T-helper 1 cell treated with Interleukin-12 subunit alpha and Interleukin-12 subunit beta and Interleukin-4 antibody, amounts not matched to agents 30 μg/mL and 1 μg/mL, for 36 hours (primary cell): Measurements from ENCODE around the gene C2orf76.
A peak's percentile ranks its signal among the peaks of the same experiment; 100 is the strongest.

Experiments used
- H3K27ac Mint-ChIP-seq: one replicate; pipeline ENCODE4 v1.8.0; 2021; ENCODE audit warnings: mild to moderate bottlenecking, mixed read lengths
- H3K27me3 Mint-ChIP-seq: one replicate; pipeline ENCODE4 v1.8.0; 2021; ENCODE audit warnings: low read depth, mixed read lengths
- H3K36me3 Mint-ChIP-seq: one replicate; pipeline ENCODE4 v1.8.0; 2021; ENCODE audit warnings: low read depth, mixed read lengths
- H3K4me1 Mint-ChIP-seq: one replicate; pipeline ENCODE4 v1.8.0; 2021; ENCODE audit warnings: low read depth, mixed read lengths
- H3K4me3 Mint-ChIP-seq: one replicate; pipeline ENCODE4 v1.8.0; 2021; ENCODE audit warnings: mild to moderate bottlenecking, moderate library complexity, mixed read lengths
- H3K9me3 Mint-ChIP-seq: one replicate; pipeline ENCODE4 v1.8.0; 2021; ENCODE audit warnings: mixed read lengths

The C2orf76 gene

GRCh38 chr2:119367472-119368099, 952 bp upstream of the C2orf76 start:
- no peaks in the 10 kb centered on the region for H3K27me3 Mint-ChIP-seq
- no peaks in the 10 kb centered on the region for H3K9me3 Mint-ChIP-seq

GRCh38 chr2:119366161-119366648, 429 bp downstream of the C2orf76 start:
- no peaks in the 10 kb centered on the region for H3K9me3 Mint-ChIP-seq
- H3K27ac Mint-ChIP-seq: peak overlapping the region; percentile 98
- H3K27me3 Mint-ChIP-seq: no peaks in the 10 kb centered on the region
- H3K4me3 Mint-ChIP-seq: peak overlapping the region; percentile 99
- H3K36me3 Mint-ChIP-seq: peaks cover 29% of the 10 kb centered on the region
- H3K4me1 Mint-ChIP-seq: peaks cover 37% of the 10 kb centered on the region

More at GRCh38 chr2:119367472-119368099, 952 bp upstream of the C2orf76 start:
- Mint-ChIP-seq H3K4me1 (peaks cover 36% of the 10 kb centered on the region), H3K27ac (peak overlapping the region; percentile 98), H3K36me3 (peaks cover 40% of the 10 kb centered on the region), H3K4me3 (peak overlapping the region; percentile 99)

DNA sequence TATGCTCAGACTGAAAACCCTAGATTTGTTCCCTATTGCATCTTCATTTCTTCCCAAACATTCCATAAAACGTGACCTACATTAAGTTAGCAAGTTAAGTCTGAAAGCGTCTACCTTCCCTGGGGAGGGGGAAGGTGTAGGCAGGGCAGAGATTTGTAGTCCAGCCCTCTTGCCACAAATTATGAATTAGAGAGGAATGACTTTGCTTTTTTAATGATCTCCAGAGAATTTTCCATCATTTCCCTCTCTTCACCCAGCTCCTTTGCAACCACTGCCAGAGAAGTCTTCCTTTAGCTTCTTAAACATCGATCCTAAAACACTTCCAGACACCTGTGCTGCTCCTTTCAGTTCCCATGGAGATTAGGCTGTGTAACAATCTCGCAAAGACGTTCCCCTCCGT, 1.2 kb downstream of the C2orf76 start:
- Mint-ChIP-seq H3K4me3 (peak overlapping the region; percentile 99), H3K27ac (peak overlapping the region; percentile 98), H3K9me3 (no peaks in the 10 kb centered on the region), H3K27me3 (no peaks in the 10 kb centered on the region), H3K4me1 (peaks cover 37% of the 10 kb centered on the region), H3K36me3 (peaks cover 24% of the 10 kb centered on the region)

DNA sequence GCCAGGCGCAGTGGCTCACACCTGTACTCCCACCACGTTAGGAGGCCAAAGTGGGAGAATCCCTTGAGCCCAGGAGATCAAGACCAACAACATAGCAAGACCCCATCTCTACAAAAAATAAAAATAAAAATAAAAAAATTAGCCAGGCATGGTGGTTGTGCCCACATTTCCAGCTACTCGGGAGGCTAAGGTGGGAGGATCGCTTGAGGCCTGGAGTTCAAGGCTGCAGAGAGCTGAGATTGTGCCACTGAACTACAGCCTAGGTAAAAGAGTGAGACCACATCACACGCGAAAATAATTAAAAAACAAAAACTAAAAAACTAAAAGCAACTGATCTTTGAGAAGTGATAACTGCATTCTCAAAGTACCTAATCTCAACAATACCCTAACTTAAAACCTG, 1.8 kb downstream of the C2orf76 start:
- Mint-ChIP-seq H3K27ac (no peak overlapping the region), H3K27me3 (no peaks in the 10 kb centered on the region), H3K4me3 (peak overlapping the region; percentile 99), H3K4me1 (peaks cover 33% of the 10 kb centered on the region), H3K9me3 (no peaks in the 10 kb centered on the region), H3K36me3 (peaks cover 20% of the 10 kb centered on the region)

DNA sequence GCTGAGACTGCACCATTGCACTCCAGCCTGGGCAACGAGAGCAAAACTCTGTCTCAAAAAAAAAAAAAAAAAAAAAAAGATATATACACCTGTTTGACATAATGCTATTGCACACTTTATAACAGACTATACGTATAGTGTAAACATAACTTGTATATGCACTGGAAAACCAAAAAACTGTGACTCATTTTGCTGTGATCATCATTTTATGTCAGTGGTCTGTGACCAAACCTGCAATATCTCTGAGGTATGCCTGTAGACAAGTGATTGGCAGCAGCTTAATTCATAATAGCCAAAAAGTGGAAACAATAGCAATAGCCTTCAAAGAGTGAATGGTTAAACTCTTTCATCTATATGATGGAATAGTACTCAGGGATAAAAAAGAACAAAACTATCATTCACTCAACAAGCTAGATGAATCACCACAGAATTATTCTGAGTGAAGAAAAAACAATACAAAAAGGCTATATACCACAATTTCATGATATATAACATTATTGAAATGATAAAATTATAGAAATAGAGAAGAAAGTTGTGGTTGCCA, 6.1 kb downstream of the C2orf76 start:
- Mint-ChIP-seq H3K27ac (no peak overlapping the region), H3K9me3 (no peaks in the 10 kb centered on the region), H3K4me1 (peaks cover 20% of the 10 kb centered on the region), H3K27me3 (peaks cover 4% of the 10 kb centered on the region), H3K36me3 (no peaks in the 10 kb centered on the region), H3K4me3 (no peak overlapping the region)

- no peaks in the 10 kb centered on the region for H3K9me3 Mint-ChIP-seq
- no peak overlapping the region for H3K4me3 Mint-ChIP-seq
- no peak overlapping the region for H3K27ac Mint-ChIP-seq
- H3K27me3 Mint-ChIP-seq: peaks cover 4% of the 10 kb centered on the region
- no peaks in the 10 kb centered on the region for H3K36me3 Mint-ChIP-seq
- peaks cover 14% of the 10 kb centered on the region for H3K4me1 Mint-ChIP-seq
These were observed 6.9 kb downstream of the C2orf76 start for GRCh38 chr2:119359774-119360173.

- peaks cover 8% of the 10 kb centered on the region for H3K4me1 Mint-ChIP-seq
- no peaks in the 10 kb centered on the region for H3K9me3 Mint-ChIP-seq
- H3K27me3 Mint-ChIP-seq: peaks cover 4% of the 10 kb centered on the region
- no peak overlapping the region for H3K4me3 Mint-ChIP-seq
- no peaks in the 10 kb centered on the region for H3K36me3 Mint-ChIP-seq
- no peak overlapping the region for H3K27ac Mint-ChIP-seq
These were observed 11.8 kb downstream of the C2orf76 start for GRCh38 chr2:119354860-119355259.

GRCh38 chr2:119352357-119352756, 14.3 kb downstream of the C2orf76 start:
- Mint-ChIP-seq H3K9me3 (no peaks in the 10 kb centered on the region), H3K27ac (no peak overlapping the region), H3K4me1 (peaks cover 8% of the 10 kb centered on the region)

GRCh38 chr2:119350311-119350998, 16.2 kb downstream of the C2orf76 start:
- Mint-ChIP-seq H3K4me1 (no peaks in the 10 kb centered on the region), H3K4me3 (no peak overlapping the region), H3K9me3 (no peaks in the 10 kb centered on the region), H3K27ac (no peak overlapping the region), H3K36me3 (no peaks in the 10 kb centered on the region), H3K27me3 (no peaks in the 10 kb centered on the region)

More at GRCh38 chr2:119352357-119352756, 14.3 kb downstream of the C2orf76 start:
- Mint-ChIP-seq H3K27me3 (peaks cover 4% of the 10 kb centered on the region), H3K36me3 (no peaks in the 10 kb centered on the region), H3K4me3 (no peak overlapping the region)

DNA sequence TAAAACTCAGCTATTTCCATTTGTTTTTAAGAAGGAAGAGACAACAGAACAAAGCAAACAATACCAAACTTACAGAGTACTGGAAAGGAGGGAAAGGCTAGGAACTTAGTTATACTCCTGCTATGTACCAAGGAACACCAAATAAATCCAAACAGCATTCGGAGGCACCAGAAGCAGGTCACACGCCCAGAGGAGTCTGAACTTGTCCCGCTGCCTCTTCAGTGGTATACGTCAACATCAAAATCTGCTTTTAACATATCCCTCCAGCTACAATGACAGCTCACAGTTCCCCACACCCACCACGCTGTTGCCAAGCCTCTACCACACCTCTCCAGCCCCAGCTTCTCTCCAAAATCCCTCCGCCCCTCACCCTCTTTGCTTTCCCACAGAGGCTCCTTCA, 17.3 kb downstream of the C2orf76 start:
- Mint-ChIP-seq H3K27me3 (peaks cover 8% of the 10 kb centered on the region), H3K9me3 (no peaks in the 10 kb centered on the region), H3K36me3 (no peaks in the 10 kb centered on the region), H3K4me1 (no peaks in the 10 kb centered on the region), H3K4me3 (no peak overlapping the region), H3K27ac (no peak overlapping the region)

- no peaks in the 10 kb centered on the region for H3K9me3 Mint-ChIP-seq
- peaks cover 5% of the 10 kb centered on the region for H3K4me1 Mint-ChIP-seq
- no peak overlapping the region for H3K27ac Mint-ChIP-seq
- peaks cover 8% of the 10 kb centered on the region for H3K27me3 Mint-ChIP-seq
- no peaks in the 10 kb centered on the region for H3K36me3 Mint-ChIP-seq
- H3K4me3 Mint-ChIP-seq: no peak overlapping the region
These were observed 24.9 kb downstream of the C2orf76 start for GRCh38 chr2:119341684-119342083.

GRCh38 chr2:119339562-119339923, 27.1 kb downstream of the C2orf76 start:
- no peaks in the 10 kb centered on the region for H3K9me3 Mint-ChIP-seq
- H3K36me3 Mint-ChIP-seq: no peaks in the 10 kb centered on the region
- H3K27ac Mint-ChIP-seq: no peak overlapping the region
- H3K4me3 Mint-ChIP-seq: no peak overlapping the region
- peaks cover 1% of the 10 kb centered on the region for H3K27me3 Mint-ChIP-seq
- H3K4me1 Mint-ChIP-seq: peaks cover 5% of the 10 kb centered on the region

GRCh38 chr2:119338826-119339561, 27.6 kb downstream of the C2orf76 start:
- Mint-ChIP-seq H3K27ac (no peak overlapping the region), H3K9me3 (no peaks in the 10 kb centered on the region), H3K27me3 (no peaks in the 10 kb centered on the region), H3K36me3 (no peaks in the 10 kb centered on the region), H3K4me1 (peaks cover 5% of the 10 kb centered on the region), H3K4me3 (no peak overlapping the region)

DNA sequence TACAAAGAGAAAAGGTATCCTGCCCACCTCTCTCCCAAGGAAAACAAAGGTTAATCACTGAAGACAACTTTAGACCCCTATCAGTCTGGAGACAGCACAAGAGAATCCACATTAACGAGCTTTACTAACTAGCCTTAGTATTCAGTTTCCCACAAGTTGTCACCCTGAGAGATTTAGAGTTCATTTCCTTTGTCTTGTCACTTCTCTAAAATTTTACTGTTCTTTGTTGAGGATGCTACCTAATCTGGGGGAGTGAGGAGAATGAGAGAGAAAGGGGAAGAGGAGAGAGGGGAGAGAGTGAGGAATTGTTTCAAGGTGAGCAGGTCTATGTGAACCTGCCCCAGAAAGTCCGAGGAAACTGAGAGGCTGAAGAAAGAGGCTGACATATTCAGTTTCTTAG, 28.4 kb downstream of the C2orf76 start:
- H3K27me3 Mint-ChIP-seq: no peaks in the 10 kb centered on the region
- H3K9me3 Mint-ChIP-seq: no peaks in the 10 kb centered on the region
- H3K4me1 Mint-ChIP-seq: peaks cover 5% of the 10 kb centered on the region
- H3K27ac Mint-ChIP-seq: no peak overlapping the region
- no peaks in the 10 kb centered on the region for H3K36me3 Mint-ChIP-seq
- H3K4me3 Mint-ChIP-seq: no peak overlapping the region
